Measurements from ENCODE around the gene LCN12.
A peak's percentile ranks its signal among the peaks of the same experiment; 100 is the strongest.
"Not testable (repeated sequence)": the region's sequence is repeated elsewhere in the genome, so short reads cannot be mapped to it uniquely, and the experiment has no call there.

LCN12 gene

DNA sequence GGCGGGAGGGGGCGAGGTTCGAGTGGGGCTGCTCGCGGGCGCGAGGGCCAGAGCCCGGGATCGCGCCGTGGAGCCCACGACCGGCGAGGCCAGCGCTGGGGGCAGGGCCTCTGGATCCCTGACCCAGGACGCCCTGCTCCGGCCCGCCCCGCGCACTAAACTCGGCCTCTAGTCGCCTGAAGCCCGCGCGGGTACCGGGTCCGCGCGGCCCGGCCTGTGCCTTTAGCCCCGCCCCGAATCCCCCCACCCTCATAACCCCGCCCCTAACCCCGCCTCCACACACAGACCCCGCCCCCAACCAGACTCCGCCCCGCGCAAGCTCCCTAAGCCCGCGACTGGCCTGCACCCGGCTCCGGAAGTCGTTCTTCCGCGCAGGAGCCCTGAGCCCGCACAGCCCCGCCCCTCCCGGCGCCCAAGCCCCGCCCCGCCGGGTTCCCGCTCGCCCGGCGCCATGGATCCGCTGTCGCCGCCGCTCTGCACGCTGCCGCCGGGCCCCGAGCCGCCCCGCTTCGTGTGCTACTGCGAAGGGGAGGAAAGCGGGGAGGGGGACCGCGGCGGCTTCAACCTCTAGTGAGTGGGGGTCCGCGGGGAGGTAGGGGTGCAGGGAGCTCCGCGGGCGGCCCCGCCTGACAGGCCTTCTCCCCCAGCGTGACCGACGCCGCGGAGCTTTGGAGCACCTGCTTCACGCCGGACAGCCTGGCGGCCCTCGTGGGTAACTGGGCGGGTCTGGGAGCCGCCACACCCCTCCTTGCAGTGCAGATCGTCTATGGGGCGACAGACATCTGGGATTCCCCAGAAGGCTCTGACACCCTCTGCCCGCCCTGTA lies 40.1 kb downstream of the LCN12 start, which contains the start of gene PAXX:
PAXX (plus strand) TSS at position 430 of the 826 bp plus-strand sequence; CDS start at position 452, 22 bp downstream.
- DNase-seq (ENCODE audit: low read depth): peak; percentile 91

DNA sequence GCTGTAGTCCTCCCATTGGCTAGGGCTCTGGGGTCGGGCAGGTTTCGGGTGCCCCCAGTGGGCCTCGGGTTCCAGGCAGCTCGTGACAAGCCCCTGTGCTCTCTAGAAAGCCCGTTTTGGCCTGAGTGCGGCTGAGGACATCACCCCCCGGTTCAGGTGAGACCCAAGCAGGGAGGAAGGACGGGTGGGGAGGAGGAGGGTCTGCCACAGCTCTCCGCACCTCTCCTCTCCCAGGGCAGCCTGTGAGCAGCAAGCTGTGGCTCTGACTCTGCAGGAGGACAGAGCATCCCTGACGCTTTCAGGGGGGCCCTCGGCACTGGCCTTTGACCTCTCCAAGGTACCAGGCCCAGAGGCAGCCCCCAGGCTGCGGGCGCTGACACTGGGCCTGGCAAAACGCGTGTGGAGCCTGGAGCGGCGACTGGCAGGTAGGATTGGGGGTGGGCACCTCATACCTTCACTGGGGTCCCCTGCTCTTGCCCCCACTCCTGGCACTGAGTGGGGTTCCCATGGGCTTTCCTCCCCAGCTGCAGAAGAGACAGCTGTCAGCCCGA lies 40.8 kb downstream of the LCN12 start:
- DNase-seq (ENCODE audit: low read depth): no peak

DNA sequence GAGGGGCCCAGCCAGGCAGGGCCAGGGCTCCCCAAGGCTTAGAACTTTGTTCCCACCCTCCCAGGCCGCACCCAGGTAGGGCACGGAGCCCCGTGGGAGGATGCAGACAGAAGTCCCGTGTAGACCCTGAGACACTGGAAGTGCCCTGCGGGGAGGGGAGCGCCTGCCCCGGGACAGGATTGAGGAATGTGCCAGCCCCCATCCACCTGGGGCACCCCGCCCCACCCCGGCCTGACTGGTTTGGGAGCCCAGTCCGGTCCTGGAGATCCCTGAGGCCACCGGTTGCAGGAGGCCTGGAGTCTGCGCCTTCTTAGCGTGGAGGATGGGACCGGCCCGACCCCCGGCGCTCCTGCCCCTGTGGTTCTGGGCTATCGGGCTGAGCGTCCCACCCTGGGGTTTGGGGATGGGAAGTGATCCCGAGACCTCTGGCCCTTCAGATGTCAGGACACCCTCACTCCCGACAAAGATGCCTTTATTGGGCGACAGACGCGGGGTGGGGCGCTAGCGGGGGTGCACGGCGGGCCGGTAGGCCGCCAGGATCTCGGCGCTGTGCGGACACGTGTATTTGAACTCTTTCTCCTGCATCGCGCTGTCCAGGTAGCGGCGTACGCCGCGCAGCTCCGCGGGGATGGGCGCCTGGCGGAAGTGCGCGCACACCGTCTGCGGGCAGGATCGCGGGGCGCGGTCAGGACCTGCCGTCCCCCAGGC lies 42.3 kb downstream of the LCN12 start:
- DNase-seq (ENCODE audit: low read depth): no peak

DNA sequence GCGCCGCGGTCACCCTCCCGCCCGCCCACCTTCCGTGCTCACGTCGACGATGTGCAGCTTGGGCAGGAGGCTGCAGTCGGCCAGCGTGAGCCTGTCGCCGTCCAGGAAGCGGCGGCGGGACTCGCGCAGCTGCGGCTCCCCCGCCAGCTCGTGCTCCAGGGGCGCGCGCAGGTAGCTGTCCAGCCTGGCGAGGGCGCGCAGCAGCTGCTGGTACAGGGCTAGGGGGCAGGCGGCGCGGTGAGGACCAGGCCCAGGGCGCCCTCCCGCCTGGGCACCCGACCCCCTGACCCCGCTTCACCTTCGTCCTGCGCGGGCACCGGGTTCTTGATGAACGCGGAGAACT lies 42.8 kb downstream of the LCN12 start:
- DNase-seq (ENCODE audit: low read depth): no peak

GRCh38 chr9:136995362-136995761 lies 43.3 kb downstream of the LCN12 start:
- no peak for DNase-seq (ENCODE audit: low read depth)

- no peak for DNase-seq (ENCODE audit: low read depth)
Measured at GRCh38 chr9:136995772-136996311, 43.8 kb downstream of the LCN12 start.

DNA sequence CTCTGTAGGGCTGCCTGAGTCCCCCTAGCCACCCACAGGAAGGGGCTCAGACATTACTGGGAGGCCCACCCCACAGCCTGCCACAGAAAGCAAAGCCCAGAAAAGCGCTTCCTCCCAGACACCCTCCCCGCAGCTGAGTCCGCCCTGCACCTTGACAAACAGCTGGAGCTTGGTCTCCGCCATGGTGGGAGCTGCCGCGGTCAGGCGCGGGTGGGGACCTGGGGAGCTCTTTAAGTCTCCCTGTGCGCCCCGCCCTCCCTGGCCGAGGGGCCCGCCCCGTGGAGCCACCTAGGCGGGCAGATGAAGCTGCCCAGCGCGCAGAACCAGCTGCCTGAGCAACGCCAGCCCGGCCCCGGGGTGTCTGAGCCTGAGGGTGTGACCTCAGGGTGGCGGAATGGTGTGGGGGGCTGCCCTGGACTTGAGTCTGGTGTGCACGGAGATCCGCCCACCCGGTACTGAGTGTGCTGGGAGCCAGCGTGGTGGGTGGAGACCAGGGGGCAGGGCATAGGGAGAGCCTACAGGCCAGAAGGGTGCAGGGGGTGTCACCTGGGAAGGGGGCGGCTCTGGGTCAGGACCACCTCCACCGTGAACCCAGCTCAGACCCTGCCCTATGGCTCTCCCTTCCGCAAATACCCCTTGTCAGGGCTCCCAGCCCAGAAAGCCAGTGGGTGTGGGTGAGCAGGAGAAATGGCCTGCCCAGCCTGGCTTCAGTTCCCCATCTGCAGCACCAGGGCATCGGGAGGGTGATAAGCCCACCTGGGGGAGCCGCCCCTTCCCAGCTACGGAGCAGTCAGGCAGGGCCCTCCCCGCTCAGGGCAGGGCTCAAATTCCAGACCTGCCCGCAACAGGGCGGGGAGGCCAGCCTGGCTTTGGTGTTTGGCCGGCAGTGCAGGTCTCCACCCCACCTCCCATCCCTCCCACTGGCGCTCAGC lies 44.6 kb downstream of the LCN12 start, which contains the start of gene CLIC3:
CLIC3 (minus strand) TSS at position 208 of the 932 bp plus-strand sequence; CDS start at position 183, 25 bp downstream.
- DNase-seq (ENCODE audit: low read depth): peak; percentile 39

GRCh38 chr9:136997371-136997770 lies 45.3 kb downstream of the LCN12 start:
- no peak for DNase-seq (ENCODE audit: low read depth)

GRCh38 chr9:136997830-136998234 lies 45.8 kb downstream of the LCN12 start:
- no peak for DNase-seq (ENCODE audit: low read depth)

- DNase-seq (ENCODE audit: low read depth): no peak
Measured at GRCh38 chr9:137000177-137000930, 48.3 kb downstream of the LCN12 start.

- no peak for DNase-seq (ENCODE audit: low read depth)
Measured at GRCh38 chr9:137001857-137002645, 50.0 kb downstream of the LCN12 start.

DNA sequence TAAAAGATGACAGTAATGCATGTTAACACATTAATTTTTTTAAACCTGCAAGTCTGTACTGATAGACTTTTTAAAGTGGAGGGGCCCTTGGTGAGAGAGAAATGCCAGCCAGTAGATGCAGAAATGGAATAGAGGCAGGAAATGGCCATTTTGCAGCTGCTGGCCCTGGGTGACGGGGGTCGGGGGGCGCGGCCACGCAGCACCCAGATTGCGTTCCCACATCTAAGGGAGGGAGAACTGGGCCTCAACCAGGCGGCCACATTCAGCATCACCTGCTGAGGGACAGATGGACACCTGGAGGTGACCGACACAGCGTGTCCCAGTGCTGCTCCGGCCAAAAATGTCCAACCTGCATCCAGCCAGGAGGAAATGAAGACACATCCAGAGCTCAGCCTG lies 50.6 kb downstream of the LCN12 start:
- DNase-seq (ENCODE audit: low read depth): no peak

- not testable (repeated sequence) for DNase-seq (ENCODE audit: low read depth)
Measured at GRCh38 chr9:137004285-137004684, 52.2 kb downstream of the LCN12 start.
